HG02623 (cell line): Measurements from ENCODE around the gene HCLS1.
"Not testable (repeated sequence)": the region's sequence is repeated elsewhere in the genome, so short reads cannot be mapped to it uniquely, and the experiment has no call there.

Experiments
- ATAC-seq: cut with Tn5 transposase; IDR thresholded peaks from one replicate; pipeline ENCODE4 v1.9.1; 2021; ENCODE audit warnings: moderate library complexity; ENCODE audit not compliant: unreplicated experiment

HCLS1 gene

GRCh38 chr3:121599900-121600299 is 60.8 kb downstream of the HCLS1 start:
- ATAC-seq = not testable (repeated sequence)

GRCh38 chr3:121598564-121598963 is 62.1 kb downstream of the HCLS1 start:
- no peak for ATAC-seq

GRCh38 chr3:121595765-121596406 is 64.8 kb downstream of the HCLS1 start:
- ATAC-seq = no peak

GRCh38 chr3:121594850-121595249 is 65.9 kb downstream of the HCLS1 start:
- no peak for ATAC-seq

GRCh38 chr3:121593806-121594205 is 66.9 kb downstream of the HCLS1 start:
- ATAC-seq = not testable (repeated sequence)

GRCh38 chr3:121592856-121593702 is 67.6 kb downstream of the HCLS1 start, which contains the start of gene FBXO40:
Gene FBXO40, plus strand, starts transcription at chr3:121593379. Its CDS starts 27,197 bp downstream, at chr3:121620576.
- ATAC-seq = peak; percentile 80

GRCh38 chr3:121584418-121584817 is 76.3 kb downstream of the HCLS1 start:
- no peak for ATAC-seq

GRCh38 chr3:121581691-121582090 is 79.0 kb downstream of the HCLS1 start:
- ATAC-seq = no peak
